ENCODE measurements around the gene ADAM15.

GRCh38 chr1:155005076-155006011 lies 45.8 kb upstream of the ADAM15 start:
- TF ChIP-seq CTCF (IDR thresholded peaks at IDR 0.05) (no peak), POLR2A (IDR thresholded peaks at IDR 0.05) (peak in 1 of 2 donors; percentile 43)
